C4-2B (cell line): ENCODE measurements around the gene ZNF441.

Experiments
- ZFX ChIP-seq: fragments of 450-650 bp; IDR thresholded peaks from 2 replicates; pipeline ENCODE4 v1.6.1; 2017
- TF ChIP-seq, protein P1 (sequence below): fragments of 450-650 bp; conservative IDR thresholded peaks from 2 replicates; pipeline ENCODE4 v1.5.1; 2017; ENCODE audit warnings: mild to moderate bottlenecking

DNA sequence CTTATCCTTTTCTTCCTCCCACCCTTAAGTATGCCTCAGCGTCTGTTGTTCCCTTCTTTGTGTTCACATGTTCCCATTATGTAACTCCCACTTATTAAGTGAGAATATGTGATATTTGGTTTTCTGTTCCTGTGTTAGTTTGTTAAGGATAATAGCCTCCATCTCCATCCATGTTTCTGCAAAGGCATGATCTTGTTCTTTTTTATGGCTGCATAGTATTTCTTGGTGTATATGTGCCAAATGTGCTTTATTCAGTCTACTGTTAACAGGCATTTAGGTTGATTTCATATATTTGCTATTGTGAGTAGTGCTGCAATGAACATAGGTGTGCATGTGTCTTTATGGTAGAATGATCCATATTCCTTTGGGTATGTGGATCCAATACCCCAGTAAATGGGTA lies 3.2 kb upstream of the ZNF441 start:
- TF ChIP-seq, protein P1, sequence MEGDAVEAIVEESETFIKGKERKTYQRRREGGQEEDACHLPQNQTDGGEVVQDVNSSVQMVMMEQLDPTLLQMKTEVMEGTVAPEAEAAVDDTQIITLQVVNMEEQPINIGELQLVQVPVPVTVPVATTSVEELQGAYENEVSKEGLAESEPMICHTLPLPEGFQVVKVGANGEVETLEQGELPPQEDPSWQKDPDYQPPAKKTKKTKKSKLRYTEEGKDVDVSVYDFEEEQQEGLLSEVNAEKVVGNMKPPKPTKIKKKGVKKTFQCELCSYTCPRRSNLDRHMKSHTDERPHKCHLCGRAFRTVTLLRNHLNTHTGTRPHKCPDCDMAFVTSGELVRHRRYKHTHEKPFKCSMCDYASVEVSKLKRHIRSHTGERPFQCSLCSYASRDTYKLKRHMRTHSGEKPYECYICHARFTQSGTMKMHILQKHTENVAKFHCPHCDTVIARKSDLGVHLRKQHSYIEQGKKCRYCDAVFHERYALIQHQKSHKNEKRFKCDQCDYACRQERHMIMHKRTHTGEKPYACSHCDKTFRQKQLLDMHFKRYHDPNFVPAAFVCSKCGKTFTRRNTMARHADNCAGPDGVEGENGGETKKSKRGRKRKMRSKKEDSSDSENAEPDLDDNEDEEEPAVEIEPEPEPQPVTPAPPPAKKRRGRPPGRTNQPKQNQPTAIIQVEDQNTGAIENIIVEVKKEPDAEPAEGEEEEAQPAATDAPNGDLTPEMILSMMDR = no peak
- TF ChIP-seq ZFX = no peak
